HUES64 (cell line): Measurements from ENCODE around the gene ZNF668. TPM values are rescaled to one million over a fixed set of nuclear protein-coding genes. Genes with fewer than 3 reads are reported as not detected.

Experiments used
- H3K27ac ChIP-seq: 2 replicates; pipeline ENCODE4 v1.7.0; 2013; ENCODE audit warnings: low read depth, low read length, inconsistent platforms
- H3K27me3 ChIP-seq: 2 replicates; pipeline ENCODE4 v1.6.1; 2013; ENCODE audit warnings: mild to moderate bottlenecking, low read length; ENCODE audit not compliant: insufficient read depth
- H3K36me3 ChIP-seq: 2 replicates; pipeline ENCODE4 v1.6.1; 2013; ENCODE audit warnings: mild to moderate bottlenecking, low read length; ENCODE audit not compliant: insufficient read depth
- H3K4me1 ChIP-seq: 2 replicates; pipeline ENCODE4 v1.6.1; 2013; ENCODE audit warnings: mild to moderate bottlenecking, low read length, moderate library complexity; ENCODE audit not compliant: insufficient read depth
- H3K4me3 ChIP-seq: 2 replicates; pipeline ENCODE4 v1.5.1; 2013; ENCODE audit warnings: mild to moderate bottlenecking, low read length, moderate library complexity
- H3K9ac ChIP-seq: 2 replicates; pipeline ENCODE4 v1.6.1; 2013; ENCODE audit warnings: mild to moderate bottlenecking, low read depth, low read length
- H3K9me3 ChIP-seq: 2 replicates; pipeline ENCODE4 v1.6.1; 2013; ENCODE audit warnings: low read depth, low read length; ENCODE audit not compliant: insufficient read depth
- WGBS: fragments of 150-250, 120-280 bp; methylation state at CpG from one replicate; pipeline ENCODE4 v1.1.7; 2013; ENCODE audit warnings: missing lambda C conversion rate; 5-methylcytosine and 5-hydroxymethylcytosine counted together
- polyA plus RNA-seq, 2 experiments: library from polyadenylated mRNA; stranded (reverse); fragments of 50-300 nt; gene quantifications; one replicate each; pipeline ENCODE4 v1.2.3, GENCODE V29; 2013

ZNF668 gene
- polyA plus RNA-seq (2013, experiment 1 of 2) = 12.8 TPM
- polyA plus RNA-seq (2013, experiment 2 of 2) = 8.7 TPM

DNA sequence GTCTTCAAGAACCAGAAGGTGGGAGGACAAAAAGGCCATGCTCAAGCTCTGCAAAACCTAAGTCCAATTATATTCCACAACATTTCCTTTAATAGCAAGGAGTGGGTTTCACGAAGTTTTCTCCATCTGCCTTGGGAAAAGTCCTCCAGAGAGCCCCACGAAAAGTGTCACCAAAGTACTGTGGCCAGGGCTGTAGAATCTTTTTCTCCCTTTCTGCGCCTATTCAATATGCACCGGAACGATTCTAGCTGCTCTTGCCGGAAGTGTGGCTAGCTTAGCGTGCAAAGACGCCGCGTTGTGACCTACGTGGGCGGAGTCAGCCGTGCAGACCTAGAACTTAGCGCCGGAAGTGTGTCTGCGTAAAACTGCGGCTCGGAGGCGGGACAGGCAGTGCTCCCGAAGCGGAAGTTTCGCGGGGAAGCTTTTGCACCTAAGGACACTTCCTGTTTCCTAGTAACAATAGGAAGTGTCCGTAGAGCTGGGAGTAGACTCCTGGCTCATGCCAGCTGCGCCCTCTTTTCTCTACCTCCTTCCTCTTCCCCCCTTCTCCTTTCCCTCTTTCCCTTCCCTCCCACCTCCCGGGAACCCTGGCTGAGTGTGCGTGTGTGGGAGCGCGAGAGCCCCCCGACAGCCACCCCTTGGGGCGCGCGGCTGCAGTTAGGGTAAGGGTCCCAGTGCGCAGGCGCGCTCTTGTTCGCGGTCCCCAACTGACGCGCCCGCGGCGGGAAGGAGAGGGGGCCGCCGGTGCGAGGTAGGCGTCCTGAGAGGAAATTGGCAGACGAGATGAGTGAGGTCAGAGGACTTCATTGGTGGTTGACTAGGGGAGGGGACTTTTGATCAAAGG lies at the start of gene ZNF668, which contains the start of gene ZNF646:
TSS of gene ZNF668 (minus strand) at position 271 of the 844 bp plus-strand sequence. CDS start 9,781 bp downstream, outside the sequence.
TSS of gene ZNF646 (plus strand) at position 453 of the 844 bp plus-strand sequence. CDS start 1,903 bp downstream, outside the sequence.
- peak within 1 kb of the TSS; percentile 96 for H3K27ac ChIP-seq
- under 1% methylated on average over 46 of the region's 48 CpGs for WGBS
- peaks cover 8% of the 10 kb centered on the region; the same call in 1 of the 2 replicates for H3K4me1 ChIP-seq
- H3K27me3 ChIP-seq = no peaks in the 10 kb centered on the region
- H3K9me3 ChIP-seq = no peaks in the 10 kb centered on the region
- H3K36me3 ChIP-seq = peaks cover 34% of the 10 kb centered on the region
- H3K9ac ChIP-seq = peak within 1 kb of the TSS; percentile 95
- H3K4me3 ChIP-seq = peak within 1 kb of the TSS; percentile 81

DNA sequence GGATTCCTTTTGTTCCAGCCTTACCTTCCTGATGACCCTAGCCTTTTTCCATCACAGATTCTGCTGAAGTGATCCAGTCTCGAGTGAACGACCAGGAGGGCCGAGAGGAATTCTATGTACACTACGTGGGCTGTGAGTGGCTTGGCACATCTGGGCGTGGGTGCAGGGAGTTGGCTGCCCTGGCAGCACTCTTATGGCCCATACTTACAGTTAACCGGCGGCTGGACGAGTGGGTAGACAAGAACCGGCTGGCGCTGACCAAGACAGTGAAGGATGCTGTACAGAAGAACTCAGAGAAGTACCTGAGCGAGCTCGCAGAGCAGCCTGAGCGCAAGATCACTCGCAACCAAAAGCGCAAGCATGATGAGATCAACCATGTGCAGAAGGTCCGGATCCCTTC lies 46.1 kb upstream of the ZNF668 start:
- Histone ChIP-seq H3K27me3 (no peaks in the 10 kb centered on the region), H3K4me1 (peaks cover 7% of the 10 kb centered on the region), H3K27ac (no peak overlapping the region), H3K9me3 (no peaks in the 10 kb centered on the region), H3K9ac (no peak overlapping the region), H3K4me3 (no peak overlapping the region), H3K36me3 (peaks cover 50% of the 10 kb centered on the region)
- 97% methylated on average over 16 of the region's 16 CpGs for WGBS

DNA sequence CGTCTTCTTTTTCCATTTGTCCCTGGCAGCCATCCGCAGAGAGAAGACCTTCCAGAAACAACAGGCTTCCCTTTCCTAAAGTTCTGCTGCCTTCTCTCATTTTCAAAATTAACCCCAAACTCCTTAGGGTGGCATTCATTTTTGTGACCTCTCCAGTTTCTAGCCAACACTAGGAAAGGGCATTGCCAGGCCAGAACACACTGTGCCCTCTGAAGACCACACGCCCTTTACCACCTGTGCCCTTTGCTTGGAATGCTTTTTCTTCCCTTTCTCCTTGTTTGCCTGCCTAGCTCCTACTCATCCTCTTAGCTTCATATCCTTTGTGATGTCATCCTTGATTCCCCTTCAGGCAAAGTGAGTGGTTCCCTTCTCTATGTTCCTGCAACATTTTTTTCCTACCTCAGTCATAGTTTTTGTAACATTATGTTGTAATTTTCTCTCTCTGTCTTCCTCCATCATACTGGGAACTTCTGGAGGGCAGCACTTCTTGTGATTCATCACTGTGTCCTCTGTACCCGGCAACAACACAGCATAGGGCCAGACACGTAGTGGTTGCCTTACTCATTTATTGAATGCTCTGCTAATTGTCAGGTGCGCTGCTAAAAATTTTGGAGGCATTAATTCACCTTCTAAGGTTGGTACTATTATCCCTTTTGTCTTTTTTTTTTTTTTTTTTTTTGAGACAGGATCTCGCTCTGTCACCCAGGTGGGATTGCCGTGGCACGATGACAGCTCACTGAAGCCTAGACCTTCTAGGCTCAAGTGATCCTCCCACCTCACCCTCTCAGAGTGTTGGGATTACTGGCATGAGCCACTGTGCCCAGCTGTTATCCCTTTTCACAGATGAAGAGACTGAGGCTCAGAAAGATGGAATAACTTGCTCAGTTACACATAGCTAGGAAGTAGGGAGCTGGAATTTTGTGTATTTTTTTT lies 44.4 kb upstream of the ZNF668 start:
- WGBS = 70% methylated on average over 9 of the region's 9 CpGs
- H3K9me3 ChIP-seq = no peaks in the 10 kb centered on the region
- H3K27ac ChIP-seq = no peak overlapping the region; the same call in 1 of the 2 replicates
- H3K36me3 ChIP-seq = peaks cover 46% of the 10 kb centered on the region
- peak overlapping the region; percentile 89 for H3K4me3 ChIP-seq
- H3K9ac ChIP-seq = peak overlapping the region; percentile 63
- H3K4me1 ChIP-seq = peaks cover 7% of the 10 kb centered on the region
- H3K27me3 ChIP-seq = no peaks in the 10 kb centered on the region

DNA sequence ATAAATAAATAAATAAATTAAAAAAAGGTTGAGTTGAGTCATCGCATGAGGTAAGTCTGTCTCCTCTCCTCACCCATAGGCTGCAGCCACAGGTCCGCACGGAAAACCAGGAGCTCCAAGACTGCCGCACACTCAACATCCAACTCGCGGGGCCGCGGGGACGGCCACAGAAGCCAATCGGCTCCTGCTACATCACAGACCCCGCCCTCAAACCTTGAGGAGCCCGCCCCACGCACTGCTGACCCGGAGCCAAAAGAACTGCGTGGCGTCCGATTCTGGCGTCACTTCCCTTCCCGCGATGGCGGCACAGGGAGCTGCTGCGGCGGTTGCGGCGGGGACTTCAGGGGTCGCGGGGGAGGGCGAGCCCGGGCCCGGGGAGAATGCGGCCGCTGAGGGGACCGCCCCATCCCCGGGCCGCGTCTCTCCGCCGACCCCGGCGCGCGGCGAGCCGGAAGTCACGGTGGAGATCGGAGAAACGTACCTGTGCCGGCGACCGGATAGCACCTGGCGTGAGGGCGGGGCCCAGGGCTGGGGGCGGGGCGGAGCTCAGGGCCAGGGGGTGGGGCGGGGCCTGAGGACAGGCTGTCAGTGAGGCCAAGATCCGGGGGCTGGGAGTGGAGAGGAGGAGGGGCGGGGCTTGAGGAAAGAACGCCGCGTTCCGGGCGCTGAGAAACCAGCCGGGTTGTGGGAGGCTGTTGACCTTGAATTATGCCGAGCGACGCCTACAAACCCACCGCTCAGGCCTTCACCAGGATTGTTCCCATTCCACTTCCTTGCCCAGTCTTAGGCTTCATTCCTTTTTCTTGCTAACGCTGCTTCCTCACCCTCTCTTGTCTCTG lies 43.6 kb upstream of the ZNF668 start, which contains the start of gene KAT8:
TSS of gene KAT8 (plus strand) at position 281 of the 839 bp plus-strand sequence. CDS start at position 299, 18 bp downstream.
- peak within 1 kb of the TSS; percentile 89 for H3K4me3 ChIP-seq
- H3K9ac ChIP-seq = peak within 1 kb of the TSS; percentile 87
- H3K4me1 ChIP-seq = peaks cover 7% of the 10 kb centered on the region
- no peaks in the 10 kb centered on the region for H3K27me3 ChIP-seq
- peaks cover 48% of the 10 kb centered on the region for H3K36me3 ChIP-seq
- H3K27ac ChIP-seq = peak within 1 kb of the TSS; percentile 97
- H3K9me3 ChIP-seq = no peaks in the 10 kb centered on the region
- under 1% methylated on average over 68 of the region's 68 CpGs for WGBS

DNA sequence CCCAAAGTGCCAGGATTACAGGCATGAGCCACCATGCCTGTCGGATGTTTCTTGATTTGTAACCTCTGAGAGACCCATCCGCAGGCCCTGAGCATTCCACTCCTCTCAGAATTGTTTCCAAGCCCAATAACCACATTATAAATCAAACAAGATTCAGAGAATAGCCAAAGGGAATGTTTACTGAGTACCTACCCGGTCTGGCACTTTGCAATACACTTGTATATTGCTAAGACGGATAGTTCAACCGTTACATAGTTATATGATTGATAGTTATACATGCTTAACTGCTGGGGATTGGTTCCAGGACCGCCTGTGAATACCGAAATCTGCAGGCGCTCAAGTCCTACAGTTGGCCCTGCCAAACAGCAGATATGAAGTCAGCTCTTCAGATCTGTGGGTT lies 40.4 kb upstream of the ZNF668 start:
- peaks cover 7% of the 10 kb centered on the region for H3K4me1 ChIP-seq
- no peak overlapping the region for H3K4me3 ChIP-seq
- H3K27ac ChIP-seq = no peak overlapping the region
- H3K9me3 ChIP-seq = no peaks in the 10 kb centered on the region
- no peak overlapping the region for H3K9ac ChIP-seq
- no peaks in the 10 kb centered on the region for H3K27me3 ChIP-seq
- H3K36me3 ChIP-seq = peaks cover 48% of the 10 kb centered on the region
- WGBS = 95% methylated on average over 8 of the region's 8 CpGs

DNA sequence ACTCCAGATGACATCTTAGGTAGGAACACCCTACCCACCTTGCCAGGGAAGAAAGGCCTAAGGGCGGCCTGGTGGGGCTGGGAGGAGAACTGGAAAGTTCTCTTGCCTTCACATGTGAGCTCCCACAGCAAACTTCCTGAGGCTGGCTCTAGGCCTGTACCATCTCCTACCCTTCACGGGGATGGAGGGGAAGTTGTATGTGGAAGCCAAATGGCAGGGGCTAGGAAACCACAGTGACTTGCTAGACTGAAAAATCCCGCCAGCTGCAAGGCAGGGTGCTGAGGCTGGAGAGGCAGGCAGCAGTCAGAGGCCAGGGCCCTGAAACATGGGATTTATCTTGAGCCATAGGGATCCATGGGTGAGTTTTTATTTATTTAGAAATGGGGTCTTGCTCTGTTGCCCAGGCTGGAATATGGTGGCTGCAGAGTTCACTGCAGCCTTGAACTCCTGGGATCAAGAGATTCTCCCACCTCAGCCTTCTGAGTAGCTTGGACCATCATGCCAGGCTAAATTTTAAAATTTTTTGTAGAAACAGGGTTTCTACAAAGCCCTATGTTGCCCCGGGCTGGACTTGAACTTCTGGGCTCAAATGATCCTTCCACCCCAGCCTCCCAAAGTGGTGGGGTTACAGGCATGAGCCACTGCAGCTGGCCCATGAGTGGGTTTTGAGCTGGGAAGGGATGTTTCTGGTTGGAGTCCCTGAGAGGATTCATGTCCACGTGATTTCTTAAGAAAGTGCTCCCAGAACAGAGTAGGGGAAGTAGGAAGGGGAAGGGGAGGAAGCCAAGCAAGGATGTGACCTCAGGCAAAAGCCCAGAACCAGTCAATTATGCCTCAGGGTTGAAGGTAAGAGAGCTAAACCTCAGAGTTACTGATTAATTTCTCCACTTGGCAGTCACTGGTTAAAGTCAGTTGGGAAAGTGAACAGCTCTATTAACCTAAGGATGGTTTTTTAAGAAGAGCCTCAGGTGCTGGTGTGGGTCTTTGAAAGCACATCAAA lies 39.4 kb upstream of the ZNF668 start:
- Histone ChIP-seq H3K4me3 (no peak overlapping the region), H3K27ac (no peak overlapping the region)
- WGBS = 92% methylated on average over 5 of the region's 5 CpGs

DNA sequence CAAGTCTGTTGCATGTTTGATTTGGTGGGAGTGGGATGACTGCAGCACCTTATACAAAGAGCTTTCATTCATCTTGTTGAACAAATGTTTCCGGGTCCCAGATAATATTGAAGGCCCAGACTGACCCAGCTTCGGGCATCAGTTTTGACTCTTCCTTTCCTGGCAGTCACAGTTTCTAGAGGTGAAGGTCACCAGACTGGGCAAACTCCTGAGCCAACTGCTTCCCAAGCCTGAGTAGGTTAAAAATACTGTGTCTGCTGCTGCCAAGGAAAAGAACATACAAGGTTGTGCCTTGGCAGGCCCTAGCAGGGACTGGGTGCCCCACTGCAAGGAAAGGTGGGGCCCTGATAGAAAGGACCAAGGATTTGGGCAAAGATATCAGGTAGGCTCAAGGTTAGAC lies 38.7 kb upstream of the ZNF668 start:
- H3K9me3 ChIP-seq = no peaks in the 10 kb centered on the region
- H3K9ac ChIP-seq = no peak overlapping the region
- peaks cover 42% of the 10 kb centered on the region for H3K36me3 ChIP-seq
- no peaks in the 10 kb centered on the region for H3K27me3 ChIP-seq
- no peaks in the 10 kb centered on the region for H3K4me1 ChIP-seq
- WGBS = 93% methylated on average over 2 of the region's 2 CpGs
- H3K4me3 ChIP-seq = no peak overlapping the region
- no peak overlapping the region for H3K27ac ChIP-seq

More for the DNA sequence above, 39.4 kb upstream of the ZNF668 start:
- Histone ChIP-seq H3K9ac (no peak overlapping the region), H3K36me3 (peaks cover 42% of the 10 kb centered on the region), H3K4me1 (peaks cover 5% of the 10 kb centered on the region), H3K9me3 (no peaks in the 10 kb centered on the region), H3K27me3 (no peaks in the 10 kb centered on the region)

DNA sequence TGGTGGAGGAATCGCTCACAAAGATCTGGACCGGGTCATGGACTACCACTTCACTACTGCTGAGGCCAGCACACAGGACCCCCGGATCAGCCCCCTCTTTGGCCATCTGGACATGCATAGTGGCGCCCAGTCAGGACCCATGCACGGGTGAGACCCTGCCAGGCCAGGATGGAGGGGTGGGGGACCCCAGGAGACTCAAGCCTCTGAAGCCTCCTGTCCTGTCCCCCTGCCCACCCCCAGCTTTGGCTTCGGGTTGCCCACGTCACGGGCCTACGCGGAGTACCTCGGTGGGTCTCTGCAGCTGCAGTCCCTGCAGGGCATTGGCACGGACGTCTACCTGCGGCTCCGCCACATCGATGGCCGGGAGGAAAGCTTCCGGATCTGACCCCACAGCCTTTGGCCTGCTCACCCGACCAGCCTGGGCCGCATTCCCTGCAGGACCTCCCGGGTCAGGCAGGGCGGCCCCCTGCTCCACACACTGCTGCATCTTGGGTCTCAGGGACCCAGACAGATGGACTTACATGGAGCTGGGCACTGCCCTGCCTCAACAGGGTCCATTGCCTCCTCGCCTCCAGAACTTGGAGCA lies 37.9 kb upstream of the ZNF668 start:
- Histone ChIP-seq H3K4me3 (no peak overlapping the region), H3K27me3 (no peaks in the 10 kb centered on the region), H3K36me3 (peaks cover 42% of the 10 kb centered on the region), H3K9ac (no peak overlapping the region), H3K27ac (no peak overlapping the region), H3K4me1 (no peaks in the 10 kb centered on the region), H3K9me3 (no peaks in the 10 kb centered on the region)
- WGBS = 95% methylated on average over 23 of the region's 23 CpGs
